Neural cell (in vitro differentiated cells): ENCODE results near the gene NDST4. TPM values are rescaled to one million over a fixed set of nuclear protein-coding genes. Genes with fewer than 3 reads are reported as not detected.

ENCODE experiments used
- H2AFZ ChIP-seq: fragments of 200-600, 300-800 bp; sonication (generic), shearing (Covaris generic); 2 replicates; pipeline ENCODE4 v1.6.0; 2014; ENCODE audit warnings: low read depth, mild to moderate bottlenecking, antibody characterized with exemption, low read length, moderate library complexity
- H3F3A ChIP-seq: fragments of 200-600 bp; shearing (Covaris generic); 2 replicates; pipeline ENCODE4 v1.6.1; 2016; ENCODE audit warnings: mild to moderate bottlenecking, moderate library complexity, mixed read lengths, antibody characterized with exemption, low read length; ENCODE audit not compliant: insufficient read depth, poor library complexity, severe bottlenecking
- H3K27ac ChIP-seq: fragments of 200-600, 300-800 bp; sonication (generic), shearing (Covaris generic); 2 replicates; pipeline ENCODE4 v1.5.1; 2014; ENCODE audit warnings: mild to moderate bottlenecking, low read length, moderate library complexity
- H3K27me3 ChIP-seq: fragments of 300-800, 200-600 bp; sonication (generic), shearing (Covaris generic); 2 replicates; pipeline ENCODE4 v1.6.0; 2014; ENCODE audit warnings: mild to moderate bottlenecking, low read depth, low read length, moderate library complexity; ENCODE audit not compliant: insufficient read depth
- H3K36me3 ChIP-seq: fragments of 300-800, 200-600 bp; sonication (generic), shearing (Covaris generic); 2 replicates; pipeline ENCODE4 v1.5.1; 2014; ENCODE audit warnings: mild to moderate bottlenecking, antibody characterized with exemption, low read length, moderate library complexity; ENCODE audit not compliant: insufficient read depth
- H3K4me2 ChIP-seq: fragments of 300-800, 200-600 bp; sonication (generic), shearing (Covaris generic); 2 replicates; pipeline ENCODE4 v1.6.0; 2014; ENCODE audit warnings: mild to moderate bottlenecking, low read length
- H3K4me3 ChIP-seq: fragments of 300-800, 200-600 bp; sonication (generic), shearing (Covaris generic); 2 replicates; pipeline ENCODE4 v1.5.1; 2014; ENCODE audit warnings: mild to moderate bottlenecking, low read length, moderate library complexity
- H3K79me2 ChIP-seq: fragments of 200-600 bp; shearing (Covaris generic); replicated peaks from 2 replicates; pipeline ENCODE4 v1.6.0; 2014; ENCODE audit warnings: mild to moderate bottlenecking, low read length, moderate library complexity; ENCODE audit not compliant: insufficient read depth
- H3K9ac ChIP-seq: fragments of 300-800, 200-600 bp; sonication (generic), shearing (Covaris generic); 2 replicates; pipeline ENCODE4 v1.6.1; 2016; ENCODE audit warnings: mild to moderate bottlenecking, low read length, mixed read lengths
- H3K9me2 ChIP-seq: fragments of 200-600 bp; shearing (Covaris generic); 2 replicates; pipeline ENCODE4 v1.6.1; 2016; ENCODE audit warnings: mild to moderate bottlenecking, low read length, mixed read lengths; ENCODE audit not compliant: insufficient read depth
- H3K9me3 ChIP-seq: fragments of 200-600, 300-800 bp; sonication (generic), shearing (Covaris generic); 2 replicates; pipeline ENCODE4 v1.6.1; 2016; ENCODE audit warnings: mild to moderate bottlenecking, mixed run types, low read length, moderate library complexity, mixed read lengths
- H4K20me1 ChIP-seq: fragments of 200-600 bp; shearing (Covaris generic); 2 replicates; pipeline ENCODE4 v1.6.1; 2016; ENCODE audit warnings: mild to moderate bottlenecking, mixed run types; ENCODE audit not compliant: insufficient read depth
- EP300 ChIP-seq: fragments of 450-650 bp; conservative IDR thresholded peaks from 2 replicates; pipeline ENCODE4 v1.6.1; 2014; ENCODE audit warnings: antibody characterized with exemption, mild to moderate bottlenecking, moderate library complexity; ENCODE audit not compliant: poor library complexity, severe bottlenecking
- EZH2 ChIP-seq: fragments of 200-600, 300-800 bp; shearing (Covaris generic), sonication (generic); IDR thresholded peaks from 2 replicates; pipeline ENCODE4 v1.6.1; 2014; ENCODE audit warnings: antibody characterized with exemption, low read length, borderline replicate concordance, mild to moderate bottlenecking; ENCODE audit not compliant: insufficient read depth, poor library complexity, severe bottlenecking
- MXI1 ChIP-seq: fragments of 450-650 bp; conservative IDR thresholded peaks from 2 replicates; pipeline ENCODE4 v1.6.1; 2014; ENCODE audit warnings: antibody characterized with exemption, mild to moderate bottlenecking; ENCODE audit not compliant: poor library complexity, severe bottlenecking
- POLR2AphosphoS5 ChIP-seq: IDR thresholded peaks from 2 replicates; pipeline ENCODE4 v1.6.1; 2012
- RAD21 ChIP-seq: fragments of 450-650 bp; conservative IDR thresholded peaks from 2 replicates; pipeline ENCODE4 v1.6.1; 2014; ENCODE audit warnings: antibody characterized with exemption, mild to moderate bottlenecking, moderate library complexity
- SMC3 ChIP-seq: fragments of 450-650 bp; conservative IDR thresholded peaks from 2 replicates; pipeline ENCODE4 v1.6.1; 2014; ENCODE audit warnings: antibody characterized with exemption, mild to moderate bottlenecking, moderate library complexity; ENCODE audit not compliant: poor library complexity
- TAF1 ChIP-seq: IDR thresholded peaks from 2 replicates; pipeline ENCODE4 v1.6.1; 2012; ENCODE audit warnings: low read depth
- polyA plus RNA-seq: library from polyadenylated mRNA; depleted of rRNA; stranded (reverse); fragments of >200 nt; gene quantifications from 2 replicates; pipeline ENCODE4 v1.2.3, GENCODE V29; 2014
- TF ChIP-seq, protein P1 (sequence below): IDR thresholded peaks from 2 replicates; pipeline ENCODE4 v1.6.1; 2012; ENCODE audit warnings: borderline replicate concordance
- TF ChIP-seq, protein P2 (sequence below): fragments of 450-650 bp; IDR thresholded peaks from 2 replicates; pipeline ENCODE4 v1.5.1; 2014; ENCODE audit warnings: antibody characterized with exemption, mild to moderate bottlenecking, moderate library complexity; ENCODE audit not compliant: poor library complexity, severe bottlenecking

The NDST4 gene
- polyA plus RNA-seq, 1 donor from 2014 or later: 1.3 TPM

- Histone ChIP-seq H3K9ac (no peak overlapping the region), H3K27ac (no peak overlapping the region), H3K27me3 (no peaks in the 10 kb centered on the region), H3K4me2 (no peak overlapping the region), H3K9me2 (no peaks in the 10 kb centered on the region), H3K36me3 (no peaks in the 10 kb centered on the region), H2AFZ (no peak overlapping the region), H3K4me3 (no peak overlapping the region), H3K79me2 (no peaks in the 10 kb centered on the region), H3K9me3 (no peaks in the 10 kb centered on the region), H4K20me1 (no peaks in the 10 kb centered on the region), H3F3A (no peaks in the 10 kb centered on the region)
- TF ChIP-seq POLR2AphosphoS5: no peak
- no peak for TF ChIP-seq RAD21
- TF ChIP-seq SMC3: no peak
- no peak for TF ChIP-seq EZH2
- TF ChIP-seq EP300: no peak
- TF ChIP-seq MXI1: no peak
- TF ChIP-seq TAF1: no peak
- TF ChIP-seq, protein P1, sequence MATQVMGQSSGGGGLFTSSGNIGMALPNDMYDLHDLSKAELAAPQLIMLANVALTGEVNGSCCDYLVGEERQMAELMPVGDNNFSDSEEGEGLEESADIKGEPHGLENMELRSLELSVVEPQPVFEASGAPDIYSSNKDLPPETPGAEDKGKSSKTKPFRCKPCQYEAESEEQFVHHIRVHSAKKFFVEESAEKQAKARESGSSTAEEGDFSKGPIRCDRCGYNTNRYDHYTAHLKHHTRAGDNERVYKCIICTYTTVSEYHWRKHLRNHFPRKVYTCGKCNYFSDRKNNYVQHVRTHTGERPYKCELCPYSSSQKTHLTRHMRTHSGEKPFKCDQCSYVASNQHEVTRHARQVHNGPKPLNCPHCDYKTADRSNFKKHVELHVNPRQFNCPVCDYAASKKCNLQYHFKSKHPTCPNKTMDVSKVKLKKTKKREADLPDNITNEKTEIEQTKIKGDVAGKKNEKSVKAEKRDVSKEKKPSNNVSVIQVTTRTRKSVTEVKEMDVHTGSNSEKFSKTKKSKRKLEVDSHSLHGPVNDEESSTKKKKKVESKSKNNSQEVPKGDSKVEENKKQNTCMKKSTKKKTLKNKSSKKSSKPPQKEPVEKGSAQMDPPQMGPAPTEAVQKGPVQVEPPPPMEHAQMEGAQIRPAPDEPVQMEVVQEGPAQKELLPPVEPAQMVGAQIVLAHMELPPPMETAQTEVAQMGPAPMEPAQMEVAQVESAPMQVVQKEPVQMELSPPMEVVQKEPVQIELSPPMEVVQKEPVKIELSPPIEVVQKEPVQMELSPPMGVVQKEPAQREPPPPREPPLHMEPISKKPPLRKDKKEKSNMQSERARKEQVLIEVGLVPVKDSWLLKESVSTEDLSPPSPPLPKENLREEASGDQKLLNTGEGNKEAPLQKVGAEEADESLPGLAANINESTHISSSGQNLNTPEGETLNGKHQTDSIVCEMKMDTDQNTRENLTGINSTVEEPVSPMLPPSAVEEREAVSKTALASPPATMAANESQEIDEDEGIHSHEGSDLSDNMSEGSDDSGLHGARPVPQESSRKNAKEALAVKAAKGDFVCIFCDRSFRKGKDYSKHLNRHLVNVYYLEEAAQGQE: no peak
- TF ChIP-seq, protein P2, sequence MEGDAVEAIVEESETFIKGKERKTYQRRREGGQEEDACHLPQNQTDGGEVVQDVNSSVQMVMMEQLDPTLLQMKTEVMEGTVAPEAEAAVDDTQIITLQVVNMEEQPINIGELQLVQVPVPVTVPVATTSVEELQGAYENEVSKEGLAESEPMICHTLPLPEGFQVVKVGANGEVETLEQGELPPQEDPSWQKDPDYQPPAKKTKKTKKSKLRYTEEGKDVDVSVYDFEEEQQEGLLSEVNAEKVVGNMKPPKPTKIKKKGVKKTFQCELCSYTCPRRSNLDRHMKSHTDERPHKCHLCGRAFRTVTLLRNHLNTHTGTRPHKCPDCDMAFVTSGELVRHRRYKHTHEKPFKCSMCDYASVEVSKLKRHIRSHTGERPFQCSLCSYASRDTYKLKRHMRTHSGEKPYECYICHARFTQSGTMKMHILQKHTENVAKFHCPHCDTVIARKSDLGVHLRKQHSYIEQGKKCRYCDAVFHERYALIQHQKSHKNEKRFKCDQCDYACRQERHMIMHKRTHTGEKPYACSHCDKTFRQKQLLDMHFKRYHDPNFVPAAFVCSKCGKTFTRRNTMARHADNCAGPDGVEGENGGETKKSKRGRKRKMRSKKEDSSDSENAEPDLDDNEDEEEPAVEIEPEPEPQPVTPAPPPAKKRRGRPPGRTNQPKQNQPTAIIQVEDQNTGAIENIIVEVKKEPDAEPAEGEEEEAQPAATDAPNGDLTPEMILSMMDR: no peak
Measured at GRCh38 chr4:114997576-114998247, 115.7 kb downstream of the NDST4 start.

- Histone ChIP-seq H3F3A (no peaks in the 10 kb centered on the region), H3K27ac (no peak overlapping the region), H3K27me3 (no peaks in the 10 kb centered on the region), H3K9me3 (no peaks in the 10 kb centered on the region), H4K20me1 (no peaks in the 10 kb centered on the region), H3K79me2 (no peaks in the 10 kb centered on the region), H3K4me3 (no peak overlapping the region), H2AFZ (no peak overlapping the region), H3K9ac (no peak overlapping the region), H3K4me2 (no peak overlapping the region), H3K9me2 (no peaks in the 10 kb centered on the region), H3K36me3 (no peaks in the 10 kb centered on the region)
- TF ChIP-seq MXI1: no peak
- TF ChIP-seq POLR2AphosphoS5: no peak
- no peak for TF ChIP-seq EP300
- TF ChIP-seq, protein P1: no peak
- TF ChIP-seq RAD21: no peak
- no peak for TF ChIP-seq SMC3
- TF ChIP-seq EZH2: no peak
- TF ChIP-seq, protein P2: no peak
- no peak for TF ChIP-seq TAF1
Measured at GRCh38 chr4:114986133-114986532, 127.3 kb downstream of the NDST4 start.
